PC-9 (cell line): ENCODE data around the gene FAM98B. TPM values are rescaled to one million over a fixed set of nuclear protein-coding genes. Genes with fewer than 3 reads are reported as not detected.

ENCODE experiments used
- BruUV-seq: library from RNA; stranded (reverse); fragments of 400-500 nt; replicated peaks from 2 replicates; lab custom pipeline; 2021; lab: Mats Ljungman, UMichigan
- CTCF ChIA-PET: fragments of 300-600 bp; sonication (Branson Sonifier 250); formaldehyde crosslinking; loops from one replicate; lab custom pipeline; 2022; ENCODE audit warnings: antibody characterized with exemption; lab: Charles Lee
- POLR2A ChIA-PET: fragments of 300-600 bp; sonication (Branson Sonifier 250); formaldehyde crosslinking; loops from one replicate; lab custom pipeline; 2022; ENCODE audit warnings: antibody characterized with exemption; ENCODE audit not compliant: unreplicated experiment; lab: Charles Lee
- DNase-seq, 2 experiments: peaks; one replicate each; pipeline versions ENCODE4 v3.0.0 to v3.0.0-alpha.2; 2015 to 2022; ENCODE audit warnings: mixed read lengths in 1 of 2
- H2AFZ ChIP-seq: fragments of 200-600 bp; sonication (generic); 2 replicates; pipeline ENCODE4 v1.8.1; 2017; ENCODE audit warnings: antibody characterized with exemption
- H3F3A ChIP-seq: fragments of 200-600 bp; sonication (generic); 2 replicates; pipeline ENCODE4 v1.8.1; 2017; ENCODE audit warnings: antibody characterized with exemption, mild to moderate bottlenecking, low read depth; ENCODE audit not compliant: insufficient read depth
- H3K27ac ChIP-seq: fragments of 200-600 bp; sonication (generic); 2 replicates; pipeline ENCODE4 v1.6.1; 2016; ENCODE audit warnings: mixed run types
- H3K27me3 ChIP-seq: fragments of 200-600 bp; sonication (generic); 2 replicates; pipeline ENCODE4 v1.6.1; 2016; ENCODE audit warnings: low read depth, mixed run types; ENCODE audit not compliant: insufficient read depth
- H3K36me3 ChIP-seq: fragments of 200-600 bp; sonication (generic); 2 replicates; pipeline ENCODE4 v1.6.1; 2016; ENCODE audit warnings: low read depth, mixed run types
- H3K4me1 ChIP-seq: fragments of 200-600 bp; sonication (generic); replicated peaks from 2 replicates; pipeline ENCODE4 v1.6.1; 2016; ENCODE audit warnings: mixed run types; ENCODE audit not compliant: insufficient read depth
- H3K4me2 ChIP-seq: fragments of 200-600 bp; sonication (generic); 2 replicates; pipeline ENCODE4 v1.6.1; 2017; ENCODE audit warnings: mixed run types
- H3K4me3 ChIP-seq: fragments of 200-600 bp; sonication (generic); 2 replicates; pipeline ENCODE4 v1.6.1; 2016; ENCODE audit warnings: mixed run types
- H3K79me2 ChIP-seq: fragments of 200-600 bp; sonication (generic); 2 replicates; pipeline ENCODE4 v1.6.1; 2017; ENCODE audit warnings: low read depth, mixed run types
- H3K9me2 ChIP-seq: fragments of 200-600 bp; sonication (generic); 2 replicates; pipeline ENCODE4 v1.8.1; 2017; ENCODE audit warnings: mild to moderate bottlenecking; ENCODE audit not compliant: insufficient read depth
- H3K9me3 ChIP-seq: fragments of 200-600 bp; sonication (generic); 2 replicates; pipeline ENCODE4 v1.8.1; 2016; ENCODE audit warnings: low read depth; ENCODE audit not compliant: insufficient read depth
- H4K20me1 ChIP-seq: fragments of 200-600 bp; sonication (generic); 2 replicates; pipeline ENCODE4 v1.8.1; 2017; ENCODE audit not compliant: insufficient read depth
- CTCF ChIP-seq: fragments of 200-600 bp; sonication (generic); conservative IDR thresholded peaks from 2 replicates; pipeline ENCODE4 v1.6.1; 2017; ENCODE audit warnings: mixed run types, antibody characterized with exemption, mild to moderate bottlenecking, moderate library complexity
- EZH2 ChIP-seq: fragments of 200-600 bp; sonication (generic); IDR thresholded peaks from 2 replicates; pipeline ENCODE4 v1.8.0; 2017; ENCODE audit warnings: antibody characterized with exemption, low read depth
- intact Hi-C: fragments of 100-400 bp; cut with micrococcal nuclease; formaldehyde crosslinking; loops from one replicate; pipeline ENCODE4 v1.10.0; 2022; ENCODE audit not compliant: unreplicated experiment
- total RNA-seq: library from RNA; stranded (reverse); gene quantifications from 2 replicates; pipeline ENCODE4 v1.2.3, GENCODE V29; 2021

FAM98B gene
- total RNA-seq, 1 experiment from 2014 or later: 34.7 TPM

- Histone ChIP-seq H2AFZ (no peak overlapping the region), H3F3A (no peaks in the 10 kb centered on the region), H3K9me3 (no peaks in the 10 kb centered on the region), H4K20me1 (no peaks in the 10 kb centered on the region), H3K4me1 (no peaks in the 10 kb centered on the region), H3K4me3 (no peak overlapping the region), H3K79me2 (no peaks in the 10 kb centered on the region), H3K27ac (no peak overlapping the region), H3K4me2 (no peak overlapping the region), H3K27me3 (no peaks in the 10 kb centered on the region), H3K36me3 (no peaks in the 10 kb centered on the region), H3K9me2 (no peaks in the 10 kb centered on the region)
- no peak for DNase-seq
- ChIA-PET POLR2A (no interaction called here), CTCF (no interaction called here)
- intact Hi-C loops: no loop called here
- no TSS peak for BruUV-seq
- no peak for TF ChIP-seq EZH2
- TF ChIP-seq CTCF: no peak
Measured at GRCh38 chr15:38521316-38521715, 67.4 kb downstream of the FAM98B start.

GRCh38 chr15:38522922-38523321 lies 69.0 kb downstream of the FAM98B start:
- Histone ChIP-seq H3K9me3 (no peaks in the 10 kb centered on the region), H3K4me1 (no peaks in the 10 kb centered on the region), H3F3A (no peaks in the 10 kb centered on the region), H3K27ac (no peak overlapping the region), H3K4me3 (no peak overlapping the region), H3K9me2 (no peaks in the 10 kb centered on the region), H3K4me2 (no peak overlapping the region), H2AFZ (no peak overlapping the region), H3K36me3 (no peaks in the 10 kb centered on the region), H3K27me3 (no peaks in the 10 kb centered on the region), H4K20me1 (no peaks in the 10 kb centered on the region), H3K79me2 (no peaks in the 10 kb centered on the region)
- intact Hi-C loops: no loop called here
- TF ChIP-seq EZH2 (no peak), CTCF (no peak)
- no peak for DNase-seq
- BruUV-seq: no TSS peak
- CTCF ChIA-PET: no interaction called here
- POLR2A ChIA-PET: no interaction called here

GRCh38 chr15:38524156-38524555 lies 70.2 kb downstream of the FAM98B start:
- ChIA-PET POLR2A (no interaction called here), CTCF (interaction anchor here (0.7 kb wide), 1 partner anchor 84 kb away, joined by 3 read pairs; no protein-coding TSS in a partner anchor)
- H3K4me3 ChIP-seq: no peak overlapping the region
- no peaks in the 10 kb centered on the region for H3K4me1 ChIP-seq
- no peaks in the 10 kb centered on the region for H3K9me3 ChIP-seq
- no peaks in the 10 kb centered on the region for H3K9me2 ChIP-seq
- H3K4me2 ChIP-seq: no peak overlapping the region
- no peaks in the 10 kb centered on the region for H3K79me2 ChIP-seq
- H4K20me1 ChIP-seq: no peaks in the 10 kb centered on the region
- no peak for TF ChIP-seq CTCF
- no peak for TF ChIP-seq EZH2
- no peak overlapping the region for H2AFZ ChIP-seq
- H3K27me3 ChIP-seq: no peaks in the 10 kb centered on the region
- H3K27ac ChIP-seq: no peak overlapping the region
- H3K36me3 ChIP-seq: no peaks in the 10 kb centered on the region
- H3F3A ChIP-seq: no peaks in the 10 kb centered on the region
- intact Hi-C loops: no loop called here
- BruUV-seq: no TSS peak
- DNase-seq: no peak
